ENCODE measurements around the gene HOXD8.

- TF ChIP-seq, protein P1, sequence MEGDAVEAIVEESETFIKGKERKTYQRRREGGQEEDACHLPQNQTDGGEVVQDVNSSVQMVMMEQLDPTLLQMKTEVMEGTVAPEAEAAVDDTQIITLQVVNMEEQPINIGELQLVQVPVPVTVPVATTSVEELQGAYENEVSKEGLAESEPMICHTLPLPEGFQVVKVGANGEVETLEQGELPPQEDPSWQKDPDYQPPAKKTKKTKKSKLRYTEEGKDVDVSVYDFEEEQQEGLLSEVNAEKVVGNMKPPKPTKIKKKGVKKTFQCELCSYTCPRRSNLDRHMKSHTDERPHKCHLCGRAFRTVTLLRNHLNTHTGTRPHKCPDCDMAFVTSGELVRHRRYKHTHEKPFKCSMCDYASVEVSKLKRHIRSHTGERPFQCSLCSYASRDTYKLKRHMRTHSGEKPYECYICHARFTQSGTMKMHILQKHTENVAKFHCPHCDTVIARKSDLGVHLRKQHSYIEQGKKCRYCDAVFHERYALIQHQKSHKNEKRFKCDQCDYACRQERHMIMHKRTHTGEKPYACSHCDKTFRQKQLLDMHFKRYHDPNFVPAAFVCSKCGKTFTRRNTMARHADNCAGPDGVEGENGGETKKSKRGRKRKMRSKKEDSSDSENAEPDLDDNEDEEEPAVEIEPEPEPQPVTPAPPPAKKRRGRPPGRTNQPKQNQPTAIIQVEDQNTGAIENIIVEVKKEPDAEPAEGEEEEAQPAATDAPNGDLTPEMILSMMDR (IDR thresholded peaks at IDR 0.05; ENCODE audit: low read depth, low read length), result no peak
- TF ChIP-seq POLR2A (IDR thresholded peaks at IDR 0.05; ENCODE audit: extremely low read depth, insufficient read length), result no peak
- no peak for TF ChIP-seq MAX (IDR thresholded peaks at IDR 0.05; ENCODE audit: low read depth, low read length)
Measured at GRCh38 chr2:176099159-176099727, 30.3 kb upstream of the HOXD8 start.
